ENCODE results near the gene CRYL1. TPM values are rescaled to one million over a fixed set of nuclear protein-coding genes. Genes with fewer than 3 reads are reported as not detected.

Gene CRYL1
- total RNA-seq, 1 experiment from 2014 or later: 5.9 TPM

DNA sequence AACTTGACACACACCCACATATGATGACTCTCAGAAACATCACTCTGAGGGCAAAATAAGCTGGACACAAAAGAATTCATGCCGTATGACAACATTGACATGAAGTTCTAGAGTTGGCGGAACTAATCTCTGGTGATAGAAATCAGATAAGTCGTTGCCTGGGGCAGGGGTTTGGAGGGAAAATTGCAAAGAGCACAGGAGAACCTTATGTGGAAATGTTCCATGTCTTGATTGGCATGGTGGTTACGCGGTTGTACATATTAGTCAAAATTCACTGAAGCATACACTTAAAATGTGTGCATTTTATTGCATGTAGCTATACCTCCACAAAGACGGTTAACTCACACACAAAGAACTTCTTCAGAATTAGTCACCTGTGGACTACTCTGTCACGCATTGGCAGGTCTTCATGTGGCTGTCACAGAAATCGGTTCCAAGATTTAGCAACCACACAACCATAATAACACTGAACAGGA is 155.7 kb downstream of the CRYL1 start:
- H3K9me3 ChIP-seq (ENCODE audit: low read depth, low read length, poor library complexity, severe bottlenecking): no peaks in the 10 kb centered on the region
- H3K27me3 ChIP-seq (replicated peaks; ENCODE audit: insufficient read depth, low read depth, low read length, poor library complexity): peaks cover 12% of the 10 kb centered on the region
- no peak overlapping the region for H3K4me3 ChIP-seq (ENCODE audit: low read depth, low read length, poor library complexity, severe bottlenecking)
- DNase-seq (ENCODE audit: low spot score): no peak
- POLR2A ChIA-PET (ENCODE audit: low non-redundant PET): no interaction called here
- H3K36me3 ChIP-seq (ENCODE audit: insufficient read depth, low read length, poor library complexity, severe bottlenecking): no peaks in the 10 kb centered on the region
- CTCF ChIA-PET: no interaction called here
- TF ChIP-seq CTCF (conservative IDR thresholded peaks at IDR 0.05; ENCODE audit: low read depth, low read length): no peak
- no peak for TF ChIP-seq EZH2 (IDR thresholded peaks at IDR 0.05; ENCODE audit: borderline replicate concordance, low read depth, low read length, poor library complexity, severe bottlenecking)
- intact Hi-C loops (cut with micrococcal nuclease; ENCODE audit: unreplicated experiment): no loop called here
- no TSS peak for BruUV-seq (replicated peaks)
- no peak overlapping the region for H3K27ac ChIP-seq (ENCODE audit: low read depth, low read length, poor library complexity, severe bottlenecking)
- H3K4me1 ChIP-seq (ENCODE audit: insufficient read depth, low read length, poor library complexity, severe bottlenecking): no peaks in the 10 kb centered on the region

DNA sequence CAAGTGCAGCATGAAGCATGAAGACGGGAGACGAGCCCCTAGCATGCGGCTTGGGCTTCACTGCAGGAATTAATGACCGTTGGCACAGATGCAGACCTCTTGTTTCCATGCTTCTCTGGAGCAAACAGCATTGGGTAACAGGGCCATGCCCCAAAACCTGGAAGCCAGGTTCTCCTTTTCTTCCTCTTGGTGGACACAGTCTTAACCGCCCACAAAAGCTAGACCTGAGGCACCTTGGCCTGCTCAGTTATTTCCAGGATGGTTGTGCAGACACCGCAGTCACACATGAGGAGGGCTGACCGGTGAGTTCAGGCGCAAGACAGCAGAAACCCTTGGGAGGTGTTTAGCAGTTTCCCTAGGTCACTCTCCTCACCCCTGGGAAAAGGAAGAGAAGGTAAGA is 159.6 kb downstream of the CRYL1 start:
- TF ChIP-seq CTCF (conservative IDR thresholded peaks at IDR 0.05; ENCODE audit: low read depth, low read length): no peak
- TF ChIP-seq EZH2 (IDR thresholded peaks at IDR 0.05; ENCODE audit: borderline replicate concordance, low read depth, low read length, poor library complexity, severe bottlenecking): no peak
- DNase-seq (ENCODE audit: low spot score): no peak
- intact Hi-C loops (cut with micrococcal nuclease; ENCODE audit: unreplicated experiment): no loop called here
- H3K27ac ChIP-seq (ENCODE audit: low read depth, low read length, poor library complexity, severe bottlenecking): no peak overlapping the region
- H3K27me3 ChIP-seq (replicated peaks; ENCODE audit: insufficient read depth, low read depth, low read length, poor library complexity): peaks cover 8% of the 10 kb centered on the region
- ChIA-PET POLR2A (ENCODE audit: low non-redundant PET) (no interaction called here), CTCF (no interaction called here)
- no peak overlapping the region for H3K4me3 ChIP-seq (ENCODE audit: low read depth, low read length, poor library complexity, severe bottlenecking)
- no peaks in the 10 kb centered on the region for H3K4me1 ChIP-seq (ENCODE audit: insufficient read depth, low read length, poor library complexity, severe bottlenecking)
- no peaks in the 10 kb centered on the region for H3K36me3 ChIP-seq (ENCODE audit: insufficient read depth, low read length, poor library complexity, severe bottlenecking)
- no TSS peak for BruUV-seq (replicated peaks)
- no peaks in the 10 kb centered on the region for H3K9me3 ChIP-seq (ENCODE audit: low read depth, low read length, poor library complexity, severe bottlenecking)

DNA sequence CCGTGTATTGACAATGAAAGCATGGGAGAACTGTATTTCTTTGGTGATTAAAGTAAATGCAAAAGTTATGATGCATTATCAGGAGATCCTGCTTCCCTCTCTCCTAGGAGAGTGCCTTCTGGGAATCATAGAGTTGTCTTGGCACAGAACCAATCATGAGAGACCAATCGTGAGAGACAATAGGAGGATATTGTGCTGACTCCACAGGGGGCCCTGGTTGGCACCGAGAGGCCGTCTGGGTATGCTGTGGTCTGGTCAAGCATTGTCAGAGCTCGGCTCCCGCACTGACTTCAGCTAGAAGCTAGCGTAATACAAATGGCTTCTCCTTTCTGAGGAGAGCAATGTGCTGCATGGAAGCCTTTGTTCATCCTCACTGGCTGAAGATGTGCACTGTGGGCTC is 162.1 kb downstream of the CRYL1 start:
- no TSS peak for BruUV-seq (replicated peaks)
- Histone ChIP-seq H3K4me3 (ENCODE audit: low read depth, low read length, poor library complexity, severe bottlenecking) (no peak overlapping the region), H3K36me3 (ENCODE audit: insufficient read depth, low read length, poor library complexity, severe bottlenecking) (no peaks in the 10 kb centered on the region), H3K27me3 (replicated peaks; ENCODE audit: insufficient read depth, low read depth, low read length, poor library complexity) (no peaks in the 10 kb centered on the region), H3K27ac (ENCODE audit: low read depth, low read length, poor library complexity, severe bottlenecking) (no peak overlapping the region), H3K4me1 (ENCODE audit: insufficient read depth, low read length, poor library complexity, severe bottlenecking) (no peaks in the 10 kb centered on the region), H3K9me3 (ENCODE audit: low read depth, low read length, poor library complexity, severe bottlenecking) (no peaks in the 10 kb centered on the region)
- intact Hi-C loops (cut with micrococcal nuclease; ENCODE audit: unreplicated experiment): no loop called here
- CTCF ChIA-PET: no interaction called here
- TF ChIP-seq CTCF (conservative IDR thresholded peaks at IDR 0.05; ENCODE audit: low read depth, low read length) (no peak), EZH2 (IDR thresholded peaks at IDR 0.05; ENCODE audit: borderline replicate concordance, low read depth, low read length, poor library complexity, severe bottlenecking) (no peak)
- POLR2A ChIA-PET (ENCODE audit: low non-redundant PET): no interaction called here
- DNase-seq (ENCODE audit: low spot score): no peak

All from A673 (cell line).